ENCODE measurements around the gene GDF7.

DNA sequence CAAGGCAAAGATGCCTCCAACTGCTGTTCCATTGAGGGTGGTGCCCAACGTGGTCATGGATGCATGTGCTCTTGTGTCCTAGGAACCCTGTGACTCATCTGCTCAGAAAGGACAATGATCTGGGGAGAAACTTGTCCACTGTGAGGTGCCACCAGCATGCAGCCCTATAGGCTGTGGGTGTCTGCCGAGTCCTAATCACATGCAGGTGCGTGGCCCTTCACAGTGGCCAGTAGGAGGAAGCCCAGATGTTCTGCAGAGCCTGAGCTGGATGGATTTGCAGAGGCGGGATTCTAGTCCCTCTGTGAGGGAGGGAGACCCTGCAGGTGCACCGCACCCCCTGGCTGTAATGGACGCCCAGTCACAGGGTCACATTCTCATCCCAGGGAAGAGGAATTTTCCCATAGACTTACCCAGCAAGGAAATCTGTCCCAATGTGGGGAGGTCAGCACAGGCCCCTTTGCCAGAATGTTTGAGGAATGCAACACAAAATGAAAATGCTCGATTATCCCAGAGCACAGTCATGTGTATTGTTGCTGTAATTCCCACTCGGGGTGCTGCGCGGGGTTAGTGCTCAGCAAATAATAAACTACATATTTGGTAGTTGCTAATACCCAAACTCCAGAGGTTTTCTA, 13.9 kb downstream of the GDF7 start:
- TF ChIP-seq CTCF (IDR thresholded peaks at IDR 0.05; ENCODE audit: control extremely low read depth in 1 of 3, insufficient read depth in 1 of 3, low read depth in 1 of 3, low read length in 3 of 3) (no peak), POLR2AphosphoS5 (IDR thresholded peaks at IDR 0.05; ENCODE audit: low read depth, low read length) (no peak), KDM1A (IDR thresholded peaks at IDR 0.05; ENCODE audit: borderline replicate concordance, low read length) (no peak), EZH2 (IDR thresholded peaks at IDR 0.05; ENCODE audit: low read depth, low read length, severe bottlenecking) (no peak), KDM4A (IDR thresholded peaks at IDR 0.05; ENCODE audit: low read depth, low read length, severe bottlenecking) (no peak), RFX5 (IDR thresholded peaks at IDR 0.05; ENCODE audit: borderline replicate concordance, low read depth, low read length) (no peak), BRCA1 (IDR thresholded peaks at IDR 0.05; ENCODE audit: low read depth, low read length) (no peak), ATF2 (IDR thresholded peaks at IDR 0.05; ENCODE audit: low read length) (no peak), POLR2A (IDR thresholded peaks at IDR 0.05; ENCODE audit: control extremely low read depth in 1 of 2, low read depth in 2 of 2, low read length in 2 of 2) (no peak), RBBP5 (IDR thresholded peaks at IDR 0.05; ENCODE audit: borderline replicate concordance, low read depth, low read length) (no peak), JUND (IDR thresholded peaks at IDR 0.05; ENCODE audit: low read length) (no peak), TCF12 (IDR thresholded peaks at IDR 0.05; ENCODE audit: low read depth, low read length) (no peak)
- TF ChIP-seq, protein P1, sequence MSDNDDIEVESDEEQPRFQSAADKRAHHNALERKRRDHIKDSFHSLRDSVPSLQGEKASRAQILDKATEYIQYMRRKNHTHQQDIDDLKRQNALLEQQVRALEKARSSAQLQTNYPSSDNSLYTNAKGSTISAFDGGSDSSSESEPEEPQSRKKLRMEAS (IDR thresholded peaks at IDR 0.05) = no peak

Measured in H1 (cell line).